K562 (cell line): Measurements from ENCODE around the gene ZNF219. TPM values are rescaled to one million over a fixed set of nuclear protein-coding genes. Genes with fewer than 3 reads are reported as not detected.

Experiments used
- ATAC-seq: fragments of 200-7000 bp; cut with Tn5 transposase; 3 replicates; pipeline ENCODE4 v1.9.1; 2020; ENCODE audit warnings: moderate library complexity
- BruUV-seq: library from RNA; stranded (reverse); fragments of 400-500 nt; replicated peaks from 2 replicates; lab custom pipeline; 2021; lab: Mats Ljungman, UMichigan
- CTCF ChIA-PET: fragments of 300-600 bp; formaldehyde crosslinking; extraction: SDS; loops from one replicate; lab custom pipeline; 2021; ENCODE audit warnings: low intra/inter-chr PET ratio; lab: Yijun Ruan, JAX
- POLR2A ChIA-PET: fragments of 300-600, 350-650 bp; sonication (Branson Sonifier 250); formaldehyde crosslinking; extraction: SDS; loops from one replicate; lab custom pipeline; 2021; ENCODE audit warnings: antibody characterized with exemption, inconsistent platforms; lab: Yijun Ruan, JAX
- DNase-seq, 4 experiments: peaks; one replicate each; pipeline versions ENCODE4 v3.0.0 to v3.0.0-alpha.2; 2011 to 2018; ENCODE audit warnings: low spot score in 3 of 4, mixed read lengths in 3 of 4; ENCODE audit errors: extremely low read depth in 1 of 4
- FAIRE-seq: peaks from 2 replicates; lab custom pipeline; 2011; peaks lifted over from hg19 to GRCh38; lab: Jason Lieb, UNC
- H2AFZ ChIP-seq: 2 replicates; pipeline ENCODE4 v1.6.0; 2011; ENCODE audit warnings: low read depth, low read length, control low read depth, inconsistent platforms
- H3K27ac ChIP-seq: fragments of 200-600 bp; 3 replicates; pipeline ENCODE4 v1.8.0; 2011; ENCODE audit warnings: low read depth, mild to moderate bottlenecking, control low read depth, inconsistent platforms, low read length, moderate library complexity, mixed read lengths; ENCODE audit errors: extremely low read depth
- H3K27me3 ChIP-seq, 2 experiments: fragments of 300-600 bp in 1 of 2; 2 replicates in 1 of 2; 3 replicates in 1 of 2; pipeline versions ENCODE4 v1.6.0 to v1.8.0; 2011; ENCODE audit warnings: inconsistent platforms in 2 of 2, low read length in 2 of 2, mild to moderate bottlenecking in 1 of 2, mixed read lengths in 1 of 2, moderate library complexity in 1 of 2; ENCODE audit not compliant: control insufficient read depth in 2 of 2, insufficient read depth in 2 of 2
- H3K36me3 ChIP-seq: fragments of 300-600 bp; 3 replicates; pipeline ENCODE4 v1.8.0; 2011; ENCODE audit warnings: mild to moderate bottlenecking, low read length, inconsistent platforms; ENCODE audit not compliant: control insufficient read depth, insufficient read depth
- H3K4me1 ChIP-seq, 2 experiments: fragments of 200-600 bp in 1 of 2; replicated peaks in 1 of 2; 2 replicates in 1 of 2; 3 replicates in 1 of 2; pipeline versions ENCODE4 v1.5.1 to v1.8.0; 2011; ENCODE audit warnings: inconsistent platforms in 2 of 2, low read length in 2 of 2, mild to moderate bottlenecking in 1 of 2, mixed read lengths in 1 of 2, moderate library complexity in 1 of 2; ENCODE audit not compliant: control insufficient read depth in 2 of 2, insufficient read depth in 2 of 2
- H3K4me2 ChIP-seq: 2 replicates; pipeline ENCODE4 v1.6.1; 2011; ENCODE audit warnings: low read length, control low read depth, inconsistent platforms, mixed read lengths; ENCODE audit not compliant: insufficient read depth
- H3K4me3 ChIP-seq: fragments of 200-600 bp; sonication (generic), shearing (Covaris generic); 2 replicates; pipeline ENCODE4 v1.5.1; 2016; ENCODE audit warnings: control low read depth, inconsistent platforms
- H3K79me2 ChIP-seq: fragments of 200-600 bp; 3 replicates; pipeline ENCODE4 v1.8.0; 2011; ENCODE audit warnings: low read length, inconsistent platforms; ENCODE audit not compliant: control insufficient read depth, insufficient read depth
- H3K9ac ChIP-seq, 2 experiments: 2 replicates each; pipeline versions ENCODE4 v1.6.0 to v1.6.1; 2011; ENCODE audit warnings: low read depth in 2 of 2, low read length in 2 of 2, control low read depth in 1 of 2, inconsistent platforms in 1 of 2, mild to moderate bottlenecking in 1 of 2, mixed read lengths in 1 of 2; ENCODE audit not compliant: insufficient read depth in 1 of 2
- H3K9me1 ChIP-seq: one replicate; pipeline ENCODE4 v1.6.0; 2011; ENCODE audit warnings: inconsistent platforms, mild to moderate bottlenecking, low read length, moderate library complexity; ENCODE audit not compliant: control insufficient read depth, insufficient read depth
- H3K9me3 ChIP-seq: replicated peaks from 2 replicates; pipeline ENCODE4 v1.5.1; 2011; ENCODE audit warnings: low read depth, low read length, inconsistent platforms; ENCODE audit not compliant: control insufficient read depth, insufficient read depth
- H4K20me1 ChIP-seq: replicated peaks from 2 replicates; pipeline ENCODE4 v1.6.1; 2011; ENCODE audit warnings: low read length, inconsistent platforms, mixed read lengths; ENCODE audit not compliant: control insufficient read depth, insufficient read depth
- ASH1L ChIP-seq: fragments of 450-650 bp; IDR thresholded peaks from 2 replicates; pipeline ENCODE4 v1.6.1; 2018; ENCODE audit warnings: borderline replicate concordance, mild to moderate bottlenecking, low read depth; ENCODE audit not compliant: partially characterized antibody
- CXXC5 ChIP-seq: fragments of 250-450 bp; sonication (Bioruptor Pico); IDR thresholded peaks from 2 replicates; pipeline ENCODE4 v1.8.0; 2022; ENCODE audit warnings: inconsistent platforms, mild to moderate bottlenecking, moderate library complexity
- DPF2 ChIP-seq: fragments of 450-650 bp; IDR thresholded peaks from 2 replicates; pipeline ENCODE4 v1.6.1; 2016
- GABPA ChIP-seq: fragments of 200-800 bp; sonication (Bioruptor generic); conservative IDR thresholded peaks from 2 replicates; pipeline ENCODE4 v1.6.1; 2016; ENCODE audit warnings: low read depth, missing genetic modification characterization, missing compliant biosample characterization
- HDAC2 ChIP-seq: fragments of 450-650 bp; IDR thresholded peaks from 2 replicates; pipeline ENCODE4 v1.6.1; 2016; ENCODE audit warnings: mild to moderate bottlenecking
- MAZ ChIP-seq, 2 experiments: fragments of 450-650 bp in 1 of 2; sonication (generic) in 1 of 2; formaldehyde crosslinking; IDR thresholded peaks in 1 of 2; conservative IDR thresholded peaks in 1 of 2; 2 replicates each; pipeline versions ENCODE4 v1.4.0 to v1.5.0; 2020; ENCODE audit warnings: mild to moderate bottlenecking in 1 of 2, missing genetic modification reagents in 1 of 2
- MXD1 ChIP-seq: fragments of 250-450 bp; sonication (Bioruptor Pico); IDR thresholded peaks from 2 replicates; pipeline ENCODE4 v1.8.0; 2021; ENCODE audit warnings: borderline replicate concordance, mild to moderate bottlenecking, moderate library complexity; ENCODE audit not compliant: poor library complexity, severe bottlenecking
- NR2C2 ChIP-seq, 2 experiments: fragments of 200-800 bp in 1 of 2; sonication (Bioruptor generic) in 1 of 2; sonication (generic) in 1 of 2; formaldehyde crosslinking in 1 of 2; IDR thresholded peaks; 2 replicates each; pipeline versions ENCODE4 v1.6.1 to v1.8.0; 2016 to 2022; ENCODE audit warnings: mild to moderate bottlenecking in 1 of 2, missing compliant biosample characterization in 1 of 2, missing genetic modification characterization in 1 of 2, missing genetic modification reagents in 1 of 2
- PHF8 ChIP-seq: fragments of 200-600 bp; sonication (generic); IDR thresholded peaks from 2 replicates; pipeline ENCODE4 v1.6.1; 2012; ENCODE audit warnings: mixed run types, mild to moderate bottlenecking, inconsistent platforms, low read length, moderate library complexity, borderline replicate concordance
- POLR2A ChIP-seq: fragments of 450-650 bp; conservative IDR thresholded peaks from 2 replicates; pipeline ENCODE4 v1.6.1; 2016
- POLR2G ChIP-seq: fragments of 200-400 bp; formaldehyde crosslinking; IDR thresholded peaks from 2 replicates; pipeline ENCODE4 v1.6.1; 2017; ENCODE audit warnings: low read depth, mild to moderate bottlenecking, antibody characterized with exemption, low read length, moderate library complexity
- SRF ChIP-seq, 2 experiments: fragments of 250-450, 450-650 bp in 1 of 2; sonication (Bioruptor Pico) in 1 of 2; sonication (generic) in 1 of 2; formaldehyde crosslinking; IDR thresholded peaks; 2 replicates each; pipeline versions ENCODE4 v1.5.0 to v1.5.1; 2020 to 2022; ENCODE audit warnings: mild to moderate bottlenecking in 1 of 2, missing genetic modification reagents in 1 of 2
- ZBTB17 ChIP-seq: fragments of 450-650 bp; formaldehyde crosslinking; IDR thresholded peaks from 2 replicates; pipeline ENCODE4 v1.4.0; 2020; ENCODE audit warnings: mild to moderate bottlenecking
- ZEB2 ChIP-seq: fragments of 450-650 bp; IDR thresholded peaks from 2 replicates; pipeline ENCODE4 v1.6.1; 2016
- ZFX ChIP-seq: sonication (generic); formaldehyde crosslinking; IDR thresholded peaks from 2 replicates; pipeline ENCODE4 v1.8.0; 2022; ENCODE audit warnings: mild to moderate bottlenecking, missing genetic modification reagents, moderate library complexity
- ZNF431 ChIP-seq: sonication (generic); formaldehyde crosslinking; IDR thresholded peaks from 2 replicates; pipeline ENCODE4 v1.8.0; 2022; ENCODE audit warnings: mild to moderate bottlenecking, missing genetic modification reagents
- ZNF584 ChIP-seq: fragments of 200-800 bp; sonication (Bioruptor generic); IDR thresholded peaks from 2 replicates; pipeline ENCODE4 v1.6.1; 2016; ENCODE audit warnings: low read depth, mild to moderate bottlenecking, missing genetic modification characterization, missing compliant biosample characterization
- WGBS: fragments of 100-300 bp; shearing (Covaris generic); methylation state at CpG from one replicate; pipeline ENCODE4 v1.1.6; 2016; ENCODE audit warnings: low coverage, mixed read lengths; ENCODE audit not compliant: insufficient coverage; ENCODE audit errors: missing lambda C conversion rate; 5-methylcytosine and 5-hydroxymethylcytosine counted together
- in situ Hi-C: fragments of 300-500 bp; cut with MboI; formaldehyde crosslinking; loops from 4 replicates; pipeline ENCODE4 v1.15.0; 2018; ENCODE audit warnings: inconsistent platforms, mixed read lengths
- intact Hi-C: fragments of 100-400 bp; cut with micrococcal nuclease; formaldehyde crosslinking; loops from 2 replicates; pipeline ENCODE4 v1.14.2; 2022
- polyA plus RNA-seq, 8 experiments: library from polyadenylated mRNA; depleted of rRNA in 4 of 8; stranded (reverse) in 5 of 8; unstranded in 3 of 8; fragments of >200 nt; fragmentation: Nextera tagmentation in 2 of 8; fragmentation: Illumina TruSeq in 1 of 8; extraction: Ambion mirVana in 2 of 8; extraction: Trizol in 1 of 8; gene quantifications; 2 replicates each; pipeline versions ENCODE4 v1.2.1 to v1.2.3, GENCODE V29; 2011 to 2014; ENCODE audit warnings: inconsistent platforms in 1 of 8, missing spikeins in 1 of 8
- total RNA-seq, 7 experiments: library from RNA; depleted of rRNA in 6 of 7; stranded (reverse); fragments of >200 nt in 6 of 7; fragmentation: Illumina TruSeq in 2 of 7; extraction: Trizol in 2 of 7; gene quantifications; 2 replicates each; pipeline versions ENCODE4 v1.2.1 to v1.2.3, GENCODE V29; 2011 to 2021; ENCODE audit warnings: low replicate concordance in 1 of 7
- TF ChIP-seq, protein P1 (sequence below): fragments of 450-650 bp; formaldehyde crosslinking; IDR thresholded peaks from 2 replicates; pipeline ENCODE4 v1.4.0; 2020; ENCODE audit warnings: mild to moderate bottlenecking, mixed read lengths
- TF ChIP-seq, protein P2 (sequence below): fragments of 200-800 bp; sonication (Bioruptor generic); IDR thresholded peaks from 2 replicates; pipeline ENCODE4 v1.6.1; 2017; ENCODE audit warnings: missing genetic modification characterization, missing compliant biosample characterization

Gene ZNF219
- total and polyA plus RNA-seq, 9 of the 15 experiments (the other 6 are each of a cell fraction or from before 2014, with no cell fraction given) = 0.29 to 10.6 (median 2.8) TPM

DNA sequence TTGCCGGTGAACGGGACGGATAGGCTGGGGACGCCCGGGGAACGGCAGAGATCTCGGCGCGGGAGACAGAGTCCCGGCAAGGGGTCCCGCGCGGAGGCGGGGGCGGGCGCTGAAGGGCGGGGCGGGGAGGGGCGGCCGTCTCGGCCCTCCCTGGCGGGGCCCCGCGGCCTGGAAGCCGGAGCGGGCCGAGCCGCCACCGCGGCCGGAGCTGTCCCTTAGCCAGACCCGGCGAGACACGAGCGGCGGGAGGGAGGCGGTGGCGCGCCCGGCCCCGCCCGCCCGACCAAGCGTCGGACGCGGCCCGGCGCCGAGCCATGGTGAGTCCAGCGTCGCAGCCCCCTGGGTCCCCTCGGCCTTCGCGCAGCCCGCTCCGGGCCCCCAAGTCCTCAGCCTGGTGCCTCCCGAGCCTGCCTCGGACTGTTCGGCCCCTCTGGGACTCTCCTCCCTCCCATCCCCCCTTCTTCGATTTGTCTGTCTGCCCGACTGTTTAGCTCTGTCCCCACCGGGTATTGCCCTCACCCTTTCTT, 28.3 kb downstream of the ZNF219 start, which contains the start of gene ARHGEF40:
Gene ARHGEF40 (plus strand): TSS at position 222 of the 527 bp plus-strand sequence. CDS start 93 bp downstream, at position 315.
- no peaks in the 10 kb centered on the region for H3K36me3 ChIP-seq
- peak within 1 kb of the TSS; percentile 41 for H3K4me3 ChIP-seq
- in situ Hi-C loops (no loop called here), intact Hi-C loops (no loop called here)
- ChIA-PET CTCF (interaction anchor here (1.9 to 4.6 kb wide), 2 partner anchors 22 to 36 kb away, joined by 10 to 54 read pairs; no protein-coding TSS in a partner anchor), POLR2A (interaction anchor here (0.5 to 1.9 kb wide), 6 partner anchors 9 to 139 kb away, joined by 3 to 6 read pairs (median 4); partner anchors contain the start of gene RNASE8)
- BruUV-seq = no TSS peak
- H3K4me2 ChIP-seq = peak within 1 kb of the TSS; percentile 72
- H2AFZ ChIP-seq = peak within 1 kb of the TSS; percentile 87
- H3K27ac ChIP-seq = no peak within 1 kb of the TSS; the same call in 2 of the 3 replicates
- WGBS = no CpG with 5 or more reads among the region's 63 CpGs
- ATAC-seq (peak; percentile 81), FAIRE-seq (no peak), DNase-seq (peak; percentile 58 to 81 (median 72))
- H3K9ac ChIP-seq = peak within 1 kb of the TSS; percentile 38 to 91; a peak in 3 of 4 replicates
- no peaks in the 10 kb centered on the region for H3K9me1 ChIP-seq
- peaks cover 2 to 41% of the 10 kb centered on the region in 2 experiments; a peak in 3 of 5 replicates for H3K4me1 ChIP-seq
- H3K27me3 ChIP-seq = no peaks in the 10 kb centered on the region
- no peaks in the 10 kb centered on the region for H4K20me1 ChIP-seq
- no peaks in the 10 kb centered on the region for H3K9me3 ChIP-seq
- H3K79me2 ChIP-seq = no peaks in the 10 kb centered on the region; the same call in 2 of the 3 replicates
- TF ChIP-seq CXXC5 (CRISPR knock-in tag) = peak; percentile 51; the same call in 1 of the 2 replicates
- TF ChIP-seq PHF8 = peak; percentile 46; the same call in 1 of the 2 replicates
- no peak for TF ChIP-seq ZNF584 (CRISPR knock-in tag)
- TF ChIP-seq GABPA (tag) = no peak
- TF ChIP-seq ZBTB17 = no peak
- no peak for TF ChIP-seq SRF (CRISPR knock-in tag; IDR thresholded peaks at IDR 0.05)
- TF ChIP-seq ZNF431 (CRISPR knock-in tag) = no peak
- TF ChIP-seq ASH1L = no peak
- TF ChIP-seq MAZ (CRISPR knock-in tag; conservative IDR thresholded peaks at IDR 0.05 in 1 of 2, IDR thresholded peaks at IDR 0.05 in 1 of 2) = 0 out of 4 replicates have a peak, but pooled peaks of 1 of the 2 experiments have one; percentile 34
- TF ChIP-seq, protein P1, sequence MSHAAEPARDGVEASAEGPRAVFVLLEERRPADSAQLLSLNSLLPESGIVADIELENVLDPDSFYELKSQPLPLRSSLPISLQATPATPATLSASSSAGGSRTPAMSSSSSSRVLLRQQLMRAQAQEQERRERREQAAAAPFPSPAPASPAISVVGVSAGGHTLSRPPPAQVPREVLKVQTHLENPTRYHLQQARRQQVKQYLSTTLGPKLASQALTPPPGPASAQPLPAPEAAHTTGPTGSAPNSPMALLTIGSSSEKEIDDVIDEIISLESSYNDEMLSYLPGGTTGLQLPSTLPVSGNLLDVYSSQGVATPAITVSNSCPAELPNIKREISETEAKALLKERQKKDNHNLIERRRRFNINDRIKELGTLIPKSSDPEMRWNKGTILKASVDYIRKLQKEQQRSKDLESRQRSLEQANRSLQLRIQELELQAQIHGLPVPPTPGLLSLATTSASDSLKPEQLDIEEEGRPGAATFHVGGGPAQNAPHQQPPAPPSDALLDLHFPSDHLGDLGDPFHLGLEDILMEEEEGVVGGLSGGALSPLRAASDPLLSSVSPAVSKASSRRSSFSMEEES (CRISPR knock-in tag) = no peak
- TF ChIP-seq DPF2 = 0 out of 2 replicates have a peak, but pooled peaks have one; percentile 22
- TF ChIP-seq MXD1 (CRISPR knock-in tag) = no peak
- no peak for TF ChIP-seq ZEB2
- no peak for TF ChIP-seq HDAC2
- peak; percentile 41; the same call in 1 of the 2 replicates for TF ChIP-seq ZFX (CRISPR knock-in tag)
- no peak for TF ChIP-seq POLR2A
- no peak for TF ChIP-seq NR2C2 (CRISPR knock-in tag; IDR thresholded peaks at IDR 0.05)
- peak; percentile 40; the same call in 1 of the 2 replicates for TF ChIP-seq NR2C2 (tag; IDR thresholded peaks at IDR 0.05)
- TF ChIP-seq, protein P2, sequence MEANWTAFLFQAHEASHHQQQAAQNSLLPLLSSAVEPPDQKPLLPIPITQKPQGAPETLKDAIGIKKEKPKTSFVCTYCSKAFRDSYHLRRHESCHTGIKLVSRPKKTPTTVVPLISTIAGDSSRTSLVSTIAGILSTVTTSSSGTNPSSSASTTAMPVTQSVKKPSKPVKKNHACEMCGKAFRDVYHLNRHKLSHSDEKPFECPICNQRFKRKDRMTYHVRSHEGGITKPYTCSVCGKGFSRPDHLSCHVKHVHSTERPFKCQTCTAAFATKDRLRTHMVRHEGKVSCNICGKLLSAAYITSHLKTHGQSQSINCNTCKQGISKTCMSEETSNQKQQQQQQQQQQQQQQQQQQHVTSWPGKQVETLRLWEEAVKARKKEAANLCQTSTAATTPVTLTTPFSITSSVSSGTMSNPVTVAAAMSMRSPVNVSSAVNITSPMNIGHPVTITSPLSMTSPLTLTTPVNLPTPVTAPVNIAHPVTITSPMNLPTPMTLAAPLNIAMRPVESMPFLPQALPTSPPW (CRISPR knock-in tag) = peak; percentile 54
- peak; percentile 54 for TF ChIP-seq POLR2G
